Stimulated activated CD4-positive, alpha-beta T cell treated with anti-CD3 and anti-CD28 coated beads, Interleukin-4, amount 100 ng/mL, for 1 hour (primary cell): ENCODE results near the gene NSF.
"Not testable (repeated sequence)": the region's sequence is repeated elsewhere in the genome, so short reads cannot be mapped to it uniquely, and the experiment has no call there.

Source experiments
- DNase-seq: peaks from one replicate; pipeline ENCODE4 v3.0.0-alpha.2; 2020

Gene NSF

GRCh38 chr17:46590157-46591146 lies at the start of gene NSF:
Gene NSF (plus strand): TSS chr17:46590669. CDS start chr17:46590776, 107 bp downstream.
- DNase-seq: not testable (repeated sequence)

- not testable (repeated sequence) for DNase-seq
Observed at GRCh38 chr17:46548607-46549006, 41.9 kb upstream of the NSF start.

- DNase-seq: not testable (repeated sequence)
Observed at GRCh38 chr17:46559155-46559554, 31.3 kb upstream of the NSF start.

- not testable (repeated sequence) for DNase-seq
Observed at GRCh38 chr17:46560048-46560447, 30.4 kb upstream of the NSF start.

- not testable (repeated sequence) for DNase-seq
Observed at GRCh38 chr17:46566284-46566683, 24.2 kb upstream of the NSF start.

- DNase-seq: not testable (repeated sequence)
Observed at GRCh38 chr17:46566980-46567379, 23.5 kb upstream of the NSF start.

GRCh38 chr17:46571796-46572195 lies 18.7 kb upstream of the NSF start:
- not testable (repeated sequence) for DNase-seq

GRCh38 chr17:46579083-46580075 lies 11.1 kb upstream of the NSF start, which contains the start of gene ARL17A:
Gene ARL17A (minus strand): TSS chr17:46579691. CDS start chr17:46576322, 3,369 bp downstream.
- DNase-seq: peak; percentile 65

GRCh38 chr17:46580082-46580481 lies 10.4 kb upstream of the NSF start:
- DNase-seq: not testable (repeated sequence)

GRCh38 chr17:46585444-46585843 lies 5.0 kb upstream of the NSF start:
- DNase-seq: not testable (repeated sequence)

GRCh38 chr17:46591332-46591731 lies 863 bp downstream of the NSF start:
- DNase-seq: not testable (repeated sequence)

- not testable (repeated sequence) for DNase-seq
Observed at GRCh38 chr17:46598344-46598931, 8.0 kb downstream of the NSF start.

GRCh38 chr17:46600767-46601166 lies 10.3 kb downstream of the NSF start:
- not testable (repeated sequence) for DNase-seq

- DNase-seq: not testable (repeated sequence)
Observed at GRCh38 chr17:46603125-46603524, 12.7 kb downstream of the NSF start.

GRCh38 chr17:46611304-46611703 lies 20.8 kb downstream of the NSF start:
- not testable (repeated sequence) for DNase-seq

- not testable (repeated sequence) for DNase-seq
Observed at GRCh38 chr17:46613876-46614275, 23.4 kb downstream of the NSF start.

- DNase-seq: not testable (repeated sequence)
Observed at GRCh38 chr17:46617121-46617520, 26.7 kb downstream of the NSF start.

- not testable (repeated sequence) for DNase-seq
Observed at GRCh38 chr17:46618975-46619374, 28.5 kb downstream of the NSF start.

- DNase-seq: not testable (repeated sequence)
Observed at GRCh38 chr17:46623790-46624189, 33.3 kb downstream of the NSF start.

- DNase-seq: not testable (repeated sequence)
Observed at GRCh38 chr17:46624726-46625125, 34.3 kb downstream of the NSF start.

GRCh38 chr17:46627452-46627851 lies 37.0 kb downstream of the NSF start:
- DNase-seq: not testable (repeated sequence)

GRCh38 chr17:46628753-46629436 lies 38.4 kb downstream of the NSF start:
- DNase-seq: not testable (repeated sequence)
